PC-3 (cell line): ENCODE measurements around the gene CACNA1C.

Source experiments
- CTCF ChIP-seq: fragments of 300-600 bp; sonication (generic); conservative IDR thresholded peaks from 2 replicates; pipeline ENCODE4 v1.5.1; 2017; ENCODE audit warnings: antibody characterized with exemption, low read depth, mild to moderate bottlenecking, low read length
- EZH2 ChIP-seq: fragments of 300-600 bp; sonication (generic); IDR thresholded peaks from one replicate; pipeline ENCODE4 v1.6.1; 2017; ENCODE audit warnings: antibody characterized with exemption, mild to moderate bottlenecking, low read length; ENCODE audit not compliant: unreplicated experiment
- EZH2phosphoT487 ChIP-seq: fragments of 300-600 bp; sonication (generic); IDR thresholded peaks from 2 replicates; pipeline ENCODE4 v1.6.1; 2018; ENCODE audit warnings: mild to moderate bottlenecking, antibody characterized with exemption, low read length, borderline replicate concordance

DNA sequence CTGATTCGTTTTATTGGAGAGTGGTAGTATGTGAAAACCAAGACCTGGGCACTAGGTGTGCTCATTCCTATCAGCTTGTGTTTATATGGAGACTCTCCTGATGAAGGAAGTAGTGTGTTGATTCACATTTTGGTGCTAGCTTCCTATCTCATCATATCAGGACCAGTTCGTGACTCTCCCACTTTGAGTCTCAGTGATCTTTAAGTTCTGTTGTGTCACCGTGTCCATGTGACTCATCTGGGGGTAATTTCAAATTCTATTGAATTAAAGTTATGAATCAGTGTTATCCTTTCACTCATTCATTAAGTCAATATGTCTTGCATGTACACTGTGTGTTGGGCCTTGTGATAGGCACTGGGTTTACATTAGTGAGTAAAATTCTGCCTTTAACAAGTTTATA, 180.2 kb downstream of the CACNA1C start:
- no peak for TF ChIP-seq CTCF
- TF ChIP-seq EZH2phosphoT487, result no peak
- no peak for TF ChIP-seq EZH2
